GM19043 (cell line): ENCODE results near the gene CARS1.

Experiments
- ATAC-seq: cut with Tn5 transposase; IDR thresholded peaks from one replicate; pipeline ENCODE4 v1.9.1; 2021; ENCODE audit warnings: low read depth; ENCODE audit not compliant: unreplicated experiment

Gene CARS1

GRCh38 chr11:3057069-3057963 lies at the start of gene CARS1:
Gene CARS1 (minus strand): TSS chr11:3057423. CDS start chr11:3057367, 56 bp downstream.
- peak; percentile 98 for ATAC-seq

DNA sequence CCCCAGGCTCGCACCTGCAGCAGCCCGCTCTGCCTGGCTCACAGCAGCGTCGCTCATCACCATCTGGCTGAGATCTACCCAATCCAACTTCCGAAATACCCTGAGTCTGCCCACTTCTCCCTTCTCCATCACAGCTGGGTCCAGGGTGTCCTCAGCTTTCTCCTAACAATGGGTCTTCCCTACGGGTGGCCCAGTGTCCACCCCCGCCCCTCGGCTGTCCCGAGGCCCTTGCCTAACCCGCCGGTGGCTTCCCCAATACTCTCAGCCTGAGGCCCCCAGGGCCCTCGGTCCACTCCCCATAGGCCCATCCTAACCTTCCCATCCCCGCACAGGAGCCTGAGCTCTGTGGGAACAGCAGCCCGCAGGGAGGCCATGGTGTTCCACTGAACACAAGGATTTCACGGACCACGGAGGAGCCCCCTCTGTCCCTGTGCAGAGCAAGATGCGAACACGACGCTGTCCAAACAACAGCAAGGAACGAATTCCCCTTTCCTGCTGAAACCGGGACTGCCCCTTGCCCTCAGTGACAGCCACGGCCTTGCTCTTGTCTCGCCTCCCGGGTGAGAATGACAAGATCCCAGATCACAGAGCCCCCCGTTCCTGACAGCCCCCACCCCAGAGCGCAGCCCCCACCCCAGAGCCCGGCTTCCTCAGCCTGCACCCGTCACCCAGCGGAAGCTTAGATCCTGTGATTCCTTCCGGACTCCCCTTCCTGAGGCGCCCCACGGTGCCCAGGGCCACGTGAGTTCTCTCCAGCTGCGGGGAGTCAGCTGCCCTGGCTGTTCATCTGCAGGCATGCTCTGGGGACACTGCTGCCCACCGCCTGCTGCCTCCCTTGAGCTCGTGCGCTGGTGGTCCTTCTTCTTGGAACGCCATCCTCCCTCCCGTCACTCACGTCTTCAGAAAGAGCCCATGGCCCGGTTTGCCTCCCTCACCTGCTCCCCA lies 48.8 kb upstream of the CARS1 start:
- no peak for ATAC-seq

GRCh38 chr11:3104961-3105790 lies 48.0 kb upstream of the CARS1 start:
- no peak for ATAC-seq

GRCh38 chr11:3104051-3104714 lies 47.0 kb upstream of the CARS1 start:
- no peak for ATAC-seq

DNA sequence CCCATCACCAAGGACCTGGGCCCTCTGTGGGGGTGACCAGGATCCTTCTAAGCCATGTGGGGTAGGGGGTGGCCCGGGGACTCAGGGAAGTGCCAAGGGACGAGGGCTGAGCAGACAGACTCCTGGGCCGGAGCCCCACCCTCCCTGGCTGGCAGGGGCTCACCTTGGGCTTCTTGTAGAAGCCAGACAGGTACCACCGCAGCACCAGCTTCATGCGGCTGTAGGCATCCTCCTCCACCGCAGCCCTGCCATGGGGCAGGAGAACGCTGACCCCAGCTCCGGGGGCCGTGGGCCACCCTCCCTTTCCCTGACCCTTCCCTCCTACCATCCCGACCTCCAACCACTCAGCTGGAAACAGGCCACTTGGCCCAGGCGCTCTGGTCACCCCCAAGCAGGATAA lies 45.9 kb upstream of the CARS1 start:
- no peak for ATAC-seq

DNA sequence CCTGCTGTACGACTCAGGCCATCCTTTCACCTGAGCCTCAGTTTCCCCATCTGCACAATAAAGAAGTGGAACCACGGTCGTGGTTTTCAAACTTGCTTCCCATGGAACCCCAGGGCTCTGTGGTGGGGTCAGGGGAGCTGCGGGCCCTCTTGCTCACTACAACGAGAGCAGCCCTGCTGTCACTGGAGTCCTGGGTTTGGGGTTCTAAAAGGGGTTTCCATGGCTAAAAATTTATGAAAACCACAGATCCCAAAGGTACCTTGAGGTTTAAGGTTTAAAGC lies 45.4 kb upstream of the CARS1 start:
- ATAC-seq = no peak

GRCh38 chr11:3101921-3102640 lies 44.9 kb upstream of the CARS1 start:
- no peak for ATAC-seq

GRCh38 chr11:3099178-3099577 lies 42.0 kb upstream of the CARS1 start:
- no peak for ATAC-seq

DNA sequence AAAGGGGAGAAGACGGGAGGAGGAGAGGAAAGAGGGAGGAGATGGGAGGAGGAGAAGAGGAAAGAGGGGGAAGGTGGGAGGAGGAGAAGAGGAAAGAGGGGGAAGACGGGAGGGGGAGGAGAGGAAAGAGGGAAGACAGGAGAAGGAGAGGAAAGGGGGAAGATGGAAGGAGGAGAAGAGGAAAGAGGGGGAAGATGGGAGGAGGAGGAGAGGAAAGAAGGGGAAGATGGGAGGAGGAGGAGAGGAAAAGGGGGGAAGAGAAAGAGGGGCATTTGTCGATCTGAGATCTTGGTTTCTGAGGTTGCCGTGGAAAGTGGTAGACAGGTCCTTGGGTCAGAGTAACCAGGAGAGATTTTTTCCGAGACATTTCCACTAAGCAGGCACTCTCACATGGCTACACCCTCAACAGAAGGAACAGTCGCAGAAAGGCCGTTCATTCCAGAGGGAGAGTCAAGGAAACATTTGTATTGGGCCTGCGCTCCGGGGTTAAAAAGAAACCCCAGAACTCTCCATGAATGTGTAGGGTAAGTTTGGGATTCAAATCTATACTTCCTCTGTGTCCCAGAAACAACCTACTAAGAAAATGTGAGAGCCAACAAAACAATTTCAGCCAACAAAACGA lies 39.8 kb upstream of the CARS1 start:
- no peak for ATAC-seq

GRCh38 chr11:3095712-3096361 lies 38.6 kb upstream of the CARS1 start:
- no peak for ATAC-seq

- no peak for ATAC-seq
These were observed 37.1 kb upstream of the CARS1 start for GRCh38 chr11:3094223-3094824.

DNA sequence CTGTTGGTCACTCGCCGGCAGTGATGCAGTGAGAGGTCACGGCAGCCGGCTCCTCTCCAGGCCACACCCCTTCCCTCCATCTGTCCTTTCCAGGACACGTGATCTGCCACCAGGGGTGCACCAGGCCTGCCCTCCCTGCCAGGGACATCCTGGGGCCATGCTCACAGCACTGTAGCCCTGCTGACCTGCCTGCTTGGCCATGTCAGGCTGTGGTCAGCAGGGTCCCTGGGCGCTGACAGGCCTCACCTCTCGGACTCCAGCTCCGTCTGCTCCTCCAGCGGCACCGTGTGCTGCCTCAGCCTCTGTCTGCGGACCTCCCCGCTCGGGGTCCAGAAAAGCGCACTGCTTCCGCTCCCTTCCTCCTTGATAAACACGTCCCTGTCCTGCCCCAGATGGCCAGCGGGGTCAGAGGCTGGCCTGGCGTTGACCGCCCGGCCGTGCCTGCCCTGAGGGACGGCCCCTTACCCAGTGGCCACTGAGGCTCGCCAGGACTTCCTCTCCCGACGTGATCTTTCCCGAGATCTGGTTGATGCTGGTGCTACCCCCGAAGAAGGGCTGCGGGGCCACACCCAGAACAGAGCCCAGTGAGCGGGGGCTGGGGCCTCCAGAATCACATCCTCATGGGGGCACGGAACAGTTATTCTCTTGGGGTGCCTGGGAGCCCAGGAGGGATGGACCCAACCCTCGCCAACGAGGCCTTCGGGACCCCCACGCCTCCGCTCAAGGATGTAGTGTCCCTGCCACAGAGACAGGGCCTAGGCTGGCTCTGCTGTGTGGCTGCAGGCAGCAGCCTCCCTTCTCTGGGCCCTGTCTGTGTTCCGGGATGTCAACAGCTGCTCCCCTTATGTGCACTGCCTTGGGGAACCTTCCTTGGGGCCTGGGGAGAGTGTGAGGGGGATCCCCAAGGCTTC lies 36.3 kb upstream of the CARS1 start:
- ATAC-seq = no peak

DNA sequence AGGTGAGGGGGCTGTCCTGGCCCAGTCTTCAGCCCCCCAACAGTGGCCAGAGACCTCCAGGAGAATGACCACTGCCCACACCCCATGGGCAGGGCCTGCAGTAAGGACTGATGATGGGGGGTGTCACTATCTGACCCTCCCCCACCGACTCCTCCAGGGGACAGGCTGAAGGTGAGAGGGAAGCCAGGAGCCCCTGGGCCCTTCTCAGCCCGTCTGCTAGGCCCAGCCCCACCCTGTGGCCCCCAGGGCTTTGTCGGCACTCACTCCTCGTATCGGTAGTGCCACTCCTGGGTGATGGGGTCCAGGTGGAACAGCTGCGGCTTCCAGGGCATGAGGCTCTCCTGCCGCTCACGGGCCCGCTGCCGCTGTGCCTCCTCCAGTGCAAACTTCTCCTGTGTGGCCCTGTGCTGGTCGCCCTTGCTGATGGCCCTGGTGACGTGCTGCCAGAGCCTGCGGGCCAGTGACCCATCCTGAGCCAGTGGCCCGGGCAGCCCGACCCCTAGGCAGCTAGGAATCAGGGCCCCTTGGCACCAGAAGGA lies 35.4 kb upstream of the CARS1 start:
- no peak for ATAC-seq

DNA sequence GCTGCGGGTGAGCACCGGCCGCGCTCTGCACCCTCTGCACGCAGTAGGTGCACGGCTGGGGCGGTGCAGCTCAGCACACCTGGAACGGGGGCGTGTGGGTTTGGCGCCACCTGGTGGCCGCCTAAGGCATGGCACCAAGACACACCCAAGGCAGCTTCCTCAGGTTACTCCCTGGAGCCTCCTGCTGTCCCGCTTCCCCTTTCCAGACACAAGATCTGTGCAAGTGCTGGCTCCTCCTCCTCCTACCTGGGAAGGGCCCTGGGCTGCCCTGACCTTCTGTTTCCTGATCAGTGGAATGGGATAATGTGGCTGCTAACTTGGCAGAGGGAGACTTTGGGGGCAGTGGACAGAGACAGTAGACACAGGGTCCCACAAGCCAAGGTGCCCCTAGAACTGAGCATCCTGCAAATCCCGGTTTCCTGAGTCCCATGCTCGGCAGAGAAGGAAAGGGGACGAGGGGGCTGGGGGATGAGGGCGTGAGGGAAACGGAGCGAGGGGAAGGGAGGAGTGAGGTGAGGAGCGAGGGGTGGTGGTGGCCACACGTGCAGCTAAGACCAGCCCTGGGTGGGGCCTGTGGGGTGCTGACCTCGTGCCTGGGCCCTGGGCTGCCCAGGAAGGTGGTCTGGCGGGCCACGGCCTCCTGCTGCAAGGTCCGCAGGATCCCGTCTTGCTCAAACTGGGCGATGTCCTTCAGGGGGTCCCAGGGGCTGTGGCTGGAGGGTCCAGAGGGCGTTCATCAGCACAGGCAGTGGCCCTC lies 34.8 kb upstream of the CARS1 start:
- ATAC-seq = no peak

- ATAC-seq = no peak
These were observed 34.0 kb upstream of the CARS1 start for GRCh38 chr11:3091081-3091845.
